NCI-H146 treated with DMSO at 0.1 percent for 48 hours (cell line): Measurements from ENCODE around the gene LRP8.

Experiments
- DNase-seq: peaks from one replicate; lab custom pipeline; 2025; ENCODE audit not compliant: unreplicated experiment; lab: John Stamatoyannopoulos, UW

Gene LRP8

GRCh38 chr1:53341521-53341895 lies 13.6 kb upstream of the LRP8 start:
- DNase-seq: no peak

GRCh38 chr1:53340660-53341520 lies 13.0 kb upstream of the LRP8 start:
- no peak for DNase-seq

DNA sequence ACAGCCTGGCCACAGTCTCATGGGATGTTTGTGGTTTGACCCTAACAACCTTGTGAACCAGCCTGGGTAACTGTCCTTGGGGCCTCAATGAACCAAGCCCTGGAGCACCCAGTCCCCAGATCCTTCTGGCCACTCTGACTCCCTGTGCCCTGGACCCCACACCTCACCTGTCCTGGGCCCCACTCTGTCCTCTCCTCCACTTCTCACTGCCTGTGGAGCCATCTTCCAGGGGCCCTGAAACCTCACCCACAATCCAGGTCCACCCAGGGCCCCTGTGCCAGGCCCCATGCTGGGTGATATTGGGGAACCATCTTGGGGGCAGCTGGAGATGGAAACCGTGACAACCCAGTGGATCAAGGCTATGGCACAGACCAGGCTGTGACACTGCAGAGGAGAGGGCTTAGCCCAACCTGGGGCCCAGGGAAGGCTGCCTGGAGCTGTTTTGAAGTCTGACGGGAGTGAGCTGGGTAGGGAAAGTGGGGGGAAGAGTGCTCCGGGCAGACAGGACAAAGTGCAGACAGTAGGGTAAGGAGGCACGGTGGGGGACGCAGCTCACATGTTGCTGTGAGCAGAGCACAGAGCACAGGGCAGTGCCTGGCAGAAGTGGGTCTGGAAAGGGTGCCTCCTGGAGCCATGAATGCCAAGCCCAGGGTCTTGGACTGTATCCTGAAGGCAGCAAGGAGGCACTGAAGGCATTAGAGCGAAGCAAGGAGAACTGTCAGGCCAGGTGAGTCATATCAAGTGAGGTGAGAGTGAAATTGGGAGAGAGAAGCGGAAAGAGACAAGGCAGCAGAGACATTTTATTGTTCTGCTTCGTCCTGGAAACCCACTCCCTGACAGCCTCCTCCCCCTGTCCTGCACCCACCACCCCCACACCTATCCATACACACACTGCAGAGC lies 12.1 kb upstream of the LRP8 start:
- no peak for DNase-seq

- no peak for DNase-seq
These were observed 10.6 kb upstream of the LRP8 start for GRCh38 chr1:53338423-53338822.

DNA sequence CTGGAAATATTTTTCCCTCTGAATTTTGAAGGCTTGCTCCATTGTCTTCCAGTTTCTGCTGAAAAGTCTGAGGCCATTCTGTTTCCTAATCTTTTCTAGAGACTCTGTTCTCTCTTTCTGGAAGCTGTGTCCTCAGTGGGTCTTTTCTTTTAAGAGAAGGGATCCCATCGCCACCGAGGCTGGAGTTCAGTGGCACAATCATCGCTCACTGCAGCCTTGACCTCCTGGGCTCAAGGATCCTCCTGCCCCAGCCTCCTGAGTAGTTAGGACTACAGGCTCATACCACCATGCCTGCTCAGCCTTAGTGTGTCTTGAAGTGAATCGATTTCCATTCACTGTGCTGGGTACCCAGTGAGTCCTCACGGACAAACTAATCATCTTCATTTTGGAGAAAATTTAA lies 9.6 kb upstream of the LRP8 start:
- DNase-seq: no peak

- DNase-seq: no peak
These were observed 8.3 kb upstream of the LRP8 start for GRCh38 chr1:53336146-53336545.

- no peak for DNase-seq
These were observed 7.8 kb upstream of the LRP8 start for GRCh38 chr1:53335661-53336060.

GRCh38 chr1:53334781-53335180 lies 6.9 kb upstream of the LRP8 start:
- DNase-seq: no peak

- no peak for DNase-seq
These were observed 6.4 kb upstream of the LRP8 start for GRCh38 chr1:53334312-53334711.

GRCh38 chr1:53332833-53333232 lies 5.0 kb upstream of the LRP8 start:
- no peak for DNase-seq

- no peak for DNase-seq
These were observed 4.3 kb upstream of the LRP8 start for GRCh38 chr1:53332186-53332564.

- DNase-seq: no peak
These were observed 3.7 kb upstream of the LRP8 start for GRCh38 chr1:53331446-53332185.

DNA sequence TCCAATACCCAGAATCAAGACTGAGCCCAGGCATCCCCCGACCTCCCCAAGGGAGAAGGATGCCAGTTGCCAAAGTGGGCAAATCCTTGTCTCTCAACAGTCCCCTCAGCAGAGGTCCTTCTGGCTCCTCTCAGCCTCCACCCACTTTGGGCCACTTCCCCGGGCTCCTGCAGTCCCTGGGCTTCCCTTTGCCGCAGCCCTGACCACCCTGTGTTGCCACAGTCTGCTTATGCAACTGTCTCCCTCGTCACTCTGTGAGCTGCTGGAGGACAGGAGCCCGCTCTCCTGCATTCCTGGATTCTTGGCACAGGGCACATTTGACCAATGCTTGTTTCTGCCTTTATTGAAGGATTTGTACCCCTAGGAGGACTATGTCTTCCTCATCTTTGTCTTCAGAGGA lies 2.9 kb upstream of the LRP8 start:
- no peak for DNase-seq

GRCh38 chr1:53328541-53329499 lies 950 bp upstream of the LRP8 start:
- DNase-seq: no peak

DNA sequence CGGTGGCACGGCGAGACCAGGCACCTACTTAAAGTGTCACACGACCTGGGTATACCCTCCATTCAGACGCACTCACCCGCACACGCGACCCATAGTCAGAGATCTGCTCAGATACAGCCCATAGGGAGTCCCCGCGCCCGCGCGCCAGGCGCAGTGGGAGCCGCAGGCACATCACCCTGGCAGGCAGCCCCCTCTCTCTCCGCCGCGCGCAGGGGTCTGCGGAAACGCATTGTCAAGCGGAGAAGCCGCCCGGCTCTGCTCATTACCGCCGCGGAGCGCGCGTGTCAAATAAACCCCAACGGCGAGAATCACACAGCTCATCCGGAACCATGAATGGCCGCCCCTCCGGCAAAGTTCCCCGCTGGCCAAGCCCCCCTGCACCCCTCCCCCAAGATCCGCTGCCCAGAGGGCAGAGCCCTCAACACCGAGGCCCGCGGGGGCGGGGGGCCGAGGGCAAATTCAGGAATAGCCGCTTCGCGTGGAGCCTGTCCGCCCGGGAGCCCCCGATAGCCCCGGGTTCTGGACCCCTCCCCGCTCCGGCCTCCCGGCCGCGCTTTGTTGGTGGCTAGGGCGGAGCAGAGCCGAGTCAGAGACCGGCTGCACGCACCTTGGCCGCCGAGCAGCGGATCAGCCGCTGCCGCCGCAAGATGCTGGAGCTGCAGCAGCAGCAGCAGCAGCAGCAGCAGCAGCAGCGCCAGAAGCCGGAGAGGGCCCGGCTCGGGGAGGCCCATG lies 522 bp downstream of the LRP8 start:
- DNase-seq: no peak

- DNase-seq: peak; percentile 46
These were observed 1.2 kb downstream of the LRP8 start for GRCh38 chr1:53326598-53327181.

- DNase-seq: peak; percentile 75
These were observed 1.7 kb downstream of the LRP8 start for GRCh38 chr1:53326088-53326597.

GRCh38 chr1:53325326-53326087 lies 2.4 kb downstream of the LRP8 start:
- DNase-seq: no peak
